IMR-90 (cell line): ENCODE measurements around the gene HLA-F. TPM values are rescaled to one million over a fixed set of nuclear protein-coding genes. Genes with fewer than 3 reads are reported as not detected.

Experiments used
- ATAC-seq: fragments of 200-7000 bp; cut with Tn5 transposase; 2 replicates; pipeline ENCODE4 v1.9.1; 2020; ENCODE audit warnings: low read depth, mild to moderate bottlenecking, moderate library complexity
- BruUV-seq: library from RNA; stranded (reverse); fragments of 400-500 nt; replicated peaks from 2 replicates; lab custom pipeline; 2021; lab: Mats Ljungman, UMichigan
- CTCF ChIA-PET: fragments of 300-600 bp; formaldehyde crosslinking; extraction: SDS; loops from one replicate; lab custom pipeline; 2021; ENCODE audit warnings: antibody characterized with exemption; lab: Yijun Ruan, JAX
- POLR2A ChIA-PET: fragments of 300-600 bp; sonication (Branson Sonifier 250); formaldehyde crosslinking; loops from one replicate; lab custom pipeline; 2022; ENCODE audit warnings: antibody characterized with exemption; ENCODE audit not compliant: unreplicated experiment; lab: Charles Lee
- DNase-seq: peaks from one replicate; pipeline ENCODE4 v3.0.0; 2013
- H2AFZ ChIP-seq: replicated peaks from 2 replicates; pipeline ENCODE3; 2013; ENCODE audit warnings: low read length, mild to moderate bottlenecking; ENCODE audit not compliant: poor library complexity
- H2AK5ac ChIP-seq: 2 replicates; pipeline ENCODE4 v1.6.1; 2013; ENCODE audit warnings: low read depth, low read length, inconsistent platforms
- H2AK9ac ChIP-seq: replicated peaks from 2 replicates; pipeline ENCODE3; 2013; ENCODE audit warnings: mild to moderate bottlenecking, low read depth, low read length, moderate library complexity; ENCODE audit not compliant: poor library complexity
- H2BK120ac ChIP-seq: 2 replicates; pipeline ENCODE4 v1.6.1; 2013; ENCODE audit warnings: low read depth, low read length, inconsistent platforms
- H2BK15ac ChIP-seq: 3 replicates; pipeline ENCODE4 v1.6.1; 2013; ENCODE audit warnings: low read depth, low read length, inconsistent platforms
- H2BK20ac ChIP-seq: 2 replicates; pipeline ENCODE4 v1.6.1; 2013; ENCODE audit warnings: low read depth, mild to moderate bottlenecking, inconsistent platforms, low read length, moderate library complexity
- H2BK5ac ChIP-seq: 2 replicates; pipeline ENCODE4 v1.6.1; 2013; ENCODE audit warnings: mild to moderate bottlenecking, low read depth, low read length, inconsistent platforms; ENCODE audit not compliant: poor library complexity, severe bottlenecking
- H3K14ac ChIP-seq: replicated peaks from 2 replicates; pipeline ENCODE4 v1.6.1; 2013; ENCODE audit warnings: low read depth, low read length, inconsistent platforms
- H3K18ac ChIP-seq: 2 replicates; pipeline ENCODE4 v1.6.1; 2013; ENCODE audit warnings: low read depth, low read length, control low read depth
- H3K23ac ChIP-seq: 2 replicates; pipeline ENCODE4 v1.6.1; 2013; ENCODE audit warnings: low read depth, low read length, inconsistent platforms
- H3K27ac ChIP-seq: 2 replicates; pipeline ENCODE4 v1.5.1; 2013; ENCODE audit warnings: mild to moderate bottlenecking, control low read depth, low read length; ENCODE audit not compliant: insufficient read depth
- H3K27me3 ChIP-seq: 2 replicates; pipeline ENCODE4 v1.6.1; 2013; ENCODE audit warnings: low read length; ENCODE audit not compliant: control insufficient read depth, insufficient read depth
- H3K36me3 ChIP-seq: 2 replicates; pipeline ENCODE4 v1.6.1; 2013; ENCODE audit warnings: low read length, mixed read lengths; ENCODE audit not compliant: control insufficient read depth, insufficient read depth
- H3K4ac ChIP-seq: 2 replicates; pipeline ENCODE4 v1.6.1; 2013; ENCODE audit warnings: low read depth, low read length, inconsistent platforms
- H3K4me1 ChIP-seq: 2 replicates; pipeline ENCODE4 v1.6.1; 2013; ENCODE audit warnings: low read length, mixed read lengths; ENCODE audit not compliant: control insufficient read depth, insufficient read depth
- H3K4me2 ChIP-seq: 2 replicates; pipeline ENCODE4 v1.6.1; 2013; ENCODE audit warnings: low read depth, mild to moderate bottlenecking, control low read depth, low read length, moderate library complexity
- H3K4me3 ChIP-seq: 2 replicates; pipeline ENCODE4 v1.5.1; 2013; ENCODE audit warnings: low read depth, mild to moderate bottlenecking, control low read depth, low read length, moderate library complexity; ENCODE audit not compliant: insufficient read depth
- H3K56ac ChIP-seq: 2 replicates; pipeline ENCODE4 v1.6.1; 2013; ENCODE audit warnings: low read length, inconsistent platforms; ENCODE audit not compliant: insufficient read depth; ENCODE audit errors: extremely low read depth
- H3K79me1 ChIP-seq, 2 experiments: 2 replicates each; pipeline ENCODE4 v1.6.1; 2013; ENCODE audit warnings: low read length in 2 of 2, inconsistent platforms in 1 of 2, low read depth in 1 of 2
- H3K9ac ChIP-seq: 2 replicates; pipeline ENCODE4 v1.6.1; 2013; ENCODE audit warnings: low read depth, low read length, control low read depth
- H3K9me1 ChIP-seq: 2 replicates; pipeline ENCODE4 v1.6.1; 2013; ENCODE audit warnings: low read length, inconsistent platforms; ENCODE audit not compliant: insufficient read depth
- H3K9me3 ChIP-seq: 2 replicates; pipeline ENCODE4 v1.6.1; 2013; ENCODE audit warnings: low read length; ENCODE audit not compliant: control insufficient read depth, insufficient read depth
- H4K20me1 ChIP-seq: 2 replicates; pipeline ENCODE4 v1.6.1; 2013; ENCODE audit warnings: low read length, inconsistent platforms; ENCODE audit not compliant: insufficient read depth
- H4K5ac ChIP-seq: 2 replicates; pipeline ENCODE4 v1.6.1; 2013; ENCODE audit warnings: mild to moderate bottlenecking, low read depth, low read length, control low read depth
- H4K8ac ChIP-seq, 2 experiments: 2 replicates each; pipeline ENCODE4 v1.6.1; 2013; ENCODE audit warnings: low read depth in 2 of 2, low read length in 2 of 2, control low read depth in 1 of 2, inconsistent platforms in 1 of 2
- H4K91ac ChIP-seq: 2 replicates; pipeline ENCODE4 v1.6.1; 2013; ENCODE audit warnings: low read depth, low read length, inconsistent platforms; ENCODE audit not compliant: insufficient read depth
- BHLHE40 ChIP-seq: fragments of 150-350 bp; IDR thresholded peaks from 2 replicates; pipeline ENCODE4 v1.6.1; 2016; ENCODE audit warnings: mild to moderate bottlenecking, low read depth, low read length
- CEBPB ChIP-seq: IDR thresholded peaks from 2 replicates; pipeline ENCODE4 v1.6.1; 2012; ENCODE audit warnings: low read depth, low read length, improper control_type of control experiment
- CHD1 ChIP-seq: IDR thresholded peaks from 2 replicates; pipeline ENCODE4 v1.6.1; 2012; ENCODE audit warnings: low read depth, low read length, improper control_type of control experiment
- FOS ChIP-seq: fragments of 150-350 bp; IDR thresholded peaks from 2 replicates; pipeline ENCODE4 v1.6.1; 2016; ENCODE audit warnings: low read depth, low read length
- MAZ ChIP-seq: IDR thresholded peaks from 2 replicates; pipeline ENCODE4 v1.6.1; 2012; ENCODE audit warnings: low read depth, mild to moderate bottlenecking, low read length, improper control_type of control experiment, moderate library complexity, borderline replicate concordance
- MXI1 ChIP-seq: IDR thresholded peaks from 2 replicates; pipeline ENCODE4 v1.6.1; 2012; ENCODE audit warnings: low read depth, mild to moderate bottlenecking, low read length, moderate library complexity, borderline replicate concordance
- NFE2L2 ChIP-seq: fragments of 150-350 bp; IDR thresholded peaks from 2 replicates; pipeline ENCODE4 v1.6.1; 2016; ENCODE audit warnings: low read depth, mild to moderate bottlenecking, low read length
- POLR2A ChIP-seq: IDR thresholded peaks from 2 replicates; pipeline ENCODE4 v1.6.1; 2012; ENCODE audit warnings: mild to moderate bottlenecking, low read depth, low read length
- RAD21 ChIP-seq: IDR thresholded peaks from 2 replicates; pipeline ENCODE4 v1.6.1; 2012; ENCODE audit warnings: low read length, improper control_type of control experiment
- RCOR1 ChIP-seq: IDR thresholded peaks from 2 replicates; pipeline ENCODE4 v1.6.1; 2012; ENCODE audit warnings: mild to moderate bottlenecking, low read length, improper control_type of control experiment; ENCODE audit not compliant: insufficient replicate concordance
- RFX5 ChIP-seq: IDR thresholded peaks from 2 replicates; pipeline ENCODE4 v1.8.0; 2012; ENCODE audit warnings: low read depth, mild to moderate bottlenecking, low read length, moderate library complexity
- WGBS, 2 experiments: methylation state at CpG; one replicate each; pipeline versions ENCODE4 v1.1.5 to v1.1.7; 2013; ENCODE audit warnings: missing lambda C conversion rate in 2 of 2; ENCODE audit not compliant: insufficient read length in 1 of 2; ENCODE audit errors: extremely low coverage in 2 of 2; 5-methylcytosine and 5-hydroxymethylcytosine counted together
- dilution Hi-C: fragments of 300-500 bp; cut with HindIII; formaldehyde crosslinking; loops from one replicate; pipeline ENCODE4 v1.14.3; 2018; ENCODE audit warnings: low sequenced_read_pairs; ENCODE audit not compliant: unreplicated experiment
- in situ Hi-C: fragments of 300-500 bp; cut with MboI; formaldehyde crosslinking; loops from 3 replicates; pipeline ENCODE4 v1.14.3; 2019; ENCODE audit warnings: low sequenced_read_pairs, inconsistent platforms, mixed read lengths
- intact Hi-C: fragments of 100-400 bp; cut with micrococcal nuclease; formaldehyde crosslinking; loops from 2 replicates; pipeline ENCODE4 v1.10.0; 2022
- polyA plus RNA-seq, 3 experiments: library from polyadenylated mRNA; depleted of rRNA; stranded (reverse); fragments of >200 nt; gene quantifications; 2 replicates each; pipeline ENCODE4 v1.2.3, GENCODE V29; 2012; ENCODE audit warnings: low replicate concordance in 1 of 3
- total RNA-seq: library from RNA; depleted of rRNA; stranded (reverse); fragments of >200 nt; gene quantifications from 2 replicates; pipeline ENCODE4 v1.2.3, GENCODE V29; 2012
- TF ChIP-seq, protein P1 (sequence below): fragments of 150-350 bp; IDR thresholded peaks from 2 replicates; pipeline ENCODE4 v1.6.1; 2017; ENCODE audit warnings: mild to moderate bottlenecking, antibody characterized with exemption, low read length, low read depth
- TF ChIP-seq, protein P2 (sequence below): fragments of 150-350 bp; IDR thresholded peaks from 2 replicates; pipeline ENCODE4 v1.6.1; 2016; ENCODE audit warnings: low read depth, mild to moderate bottlenecking, low read length, moderate library complexity, borderline replicate concordance
- TF ChIP-seq, protein P3 (sequence below): conservative IDR thresholded peaks from 2 replicates; pipeline ENCODE4 v1.5.1; 2012; ENCODE audit warnings: mild to moderate bottlenecking, low read depth, low read length, improper control_type of control experiment

The HLA-F gene
- total and polyA plus RNA-seq, 2 of the 4 experiments (the other 2 are of a cell fraction): not detected

- ATAC-seq: no peak
- DNase-seq: no peak
- Histone ChIP-seq H4K20me1 (no peaks in the 10 kb centered on the region), H2BK120ac (no peak overlapping the region), H3K4me3 (no peak overlapping the region), H2AFZ (no peak overlapping the region), H2AK9ac (no peak overlapping the region), H3K79me1 (no peaks in the 10 kb centered on the region), H3K4me2 (no peak overlapping the region), H3K56ac (no peak overlapping the region), H4K91ac (no peak overlapping the region), H3K9me1 (no peaks in the 10 kb centered on the region), H3K4ac (no peak overlapping the region), H3K4me1 (no peaks in the 10 kb centered on the region), H3K27me3 (peaks cover 10% of the 10 kb centered on the region), H4K8ac (no peak overlapping the region), H2AK5ac (no peak overlapping the region), H2BK20ac (no peak overlapping the region), H3K9ac (no peak overlapping the region), H3K23ac (no peak overlapping the region), H3K14ac (no peak overlapping the region), H2BK15ac (no peak overlapping the region), H4K5ac (no peak overlapping the region), H3K18ac (no peak overlapping the region), H2BK5ac (no peak overlapping the region), H3K9me3 (no peaks in the 10 kb centered on the region), H3K36me3 (no peaks in the 10 kb centered on the region), H3K27ac (no peak overlapping the region)
- intact Hi-C loops (no loop called here), in situ Hi-C loops (no loop called here), dilution Hi-C loops (no loop called here)
- no TSS peak for BruUV-seq
- TF ChIP-seq FOS: no peak
- TF ChIP-seq, protein P1, sequence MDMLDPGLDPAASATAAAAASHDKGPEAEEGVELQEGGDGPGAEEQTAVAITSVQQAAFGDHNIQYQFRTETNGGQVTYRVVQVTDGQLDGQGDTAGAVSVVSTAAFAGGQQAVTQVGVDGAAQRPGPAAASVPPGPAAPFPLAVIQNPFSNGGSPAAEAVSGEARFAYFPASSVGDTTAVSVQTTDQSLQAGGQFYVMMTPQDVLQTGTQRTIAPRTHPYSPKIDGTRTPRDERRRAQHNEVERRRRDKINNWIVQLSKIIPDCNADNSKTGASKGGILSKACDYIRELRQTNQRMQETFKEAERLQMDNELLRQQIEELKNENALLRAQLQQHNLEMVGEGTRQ: no peak
- TF ChIP-seq RCOR1: no peak
- no peak for TF ChIP-seq BHLHE40
- no peak for TF ChIP-seq POLR2A
- no peak for TF ChIP-seq MXI1
- TF ChIP-seq, protein P2, sequence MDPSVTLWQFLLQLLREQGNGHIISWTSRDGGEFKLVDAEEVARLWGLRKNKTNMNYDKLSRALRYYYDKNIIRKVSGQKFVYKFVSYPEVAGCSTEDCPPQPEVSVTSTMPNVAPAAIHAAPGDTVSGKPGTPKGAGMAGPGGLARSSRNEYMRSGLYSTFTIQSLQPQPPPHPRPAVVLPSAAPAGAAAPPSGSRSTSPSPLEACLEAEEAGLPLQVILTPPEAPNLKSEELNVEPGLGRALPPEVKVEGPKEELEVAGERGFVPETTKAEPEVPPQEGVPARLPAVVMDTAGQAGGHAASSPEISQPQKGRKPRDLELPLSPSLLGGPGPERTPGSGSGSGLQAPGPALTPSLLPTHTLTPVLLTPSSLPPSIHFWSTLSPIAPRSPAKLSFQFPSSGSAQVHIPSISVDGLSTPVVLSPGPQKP: no peak
- TF ChIP-seq RFX5: no peak
- no peak for TF ChIP-seq MAZ
- TF ChIP-seq CHD1: no peak
- no peak for TF ChIP-seq CEBPB
- TF ChIP-seq, protein P3, sequence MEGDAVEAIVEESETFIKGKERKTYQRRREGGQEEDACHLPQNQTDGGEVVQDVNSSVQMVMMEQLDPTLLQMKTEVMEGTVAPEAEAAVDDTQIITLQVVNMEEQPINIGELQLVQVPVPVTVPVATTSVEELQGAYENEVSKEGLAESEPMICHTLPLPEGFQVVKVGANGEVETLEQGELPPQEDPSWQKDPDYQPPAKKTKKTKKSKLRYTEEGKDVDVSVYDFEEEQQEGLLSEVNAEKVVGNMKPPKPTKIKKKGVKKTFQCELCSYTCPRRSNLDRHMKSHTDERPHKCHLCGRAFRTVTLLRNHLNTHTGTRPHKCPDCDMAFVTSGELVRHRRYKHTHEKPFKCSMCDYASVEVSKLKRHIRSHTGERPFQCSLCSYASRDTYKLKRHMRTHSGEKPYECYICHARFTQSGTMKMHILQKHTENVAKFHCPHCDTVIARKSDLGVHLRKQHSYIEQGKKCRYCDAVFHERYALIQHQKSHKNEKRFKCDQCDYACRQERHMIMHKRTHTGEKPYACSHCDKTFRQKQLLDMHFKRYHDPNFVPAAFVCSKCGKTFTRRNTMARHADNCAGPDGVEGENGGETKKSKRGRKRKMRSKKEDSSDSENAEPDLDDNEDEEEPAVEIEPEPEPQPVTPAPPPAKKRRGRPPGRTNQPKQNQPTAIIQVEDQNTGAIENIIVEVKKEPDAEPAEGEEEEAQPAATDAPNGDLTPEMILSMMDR: no peak
- no peak for TF ChIP-seq NFE2L2
- no peak for TF ChIP-seq RAD21
- POLR2A ChIA-PET: no interaction called here
- WGBS, 2 experiments: no CpG with 5 or more reads among the region's 11 CpGs
- CTCF ChIA-PET: no interaction called here
Observed at GRCh38 chr6:29708432-29709179, 14.6 kb upstream of the HLA-F start.
